Testis (tissue), 2 donors: ENCODE results near the gene PTPRR.
A peak's percentile ranks its signal among the peaks of the same experiment; 100 is the strongest.

ENCODE experiments used
- CTCF ChIP-seq, 3 experiments: fragments of 450-650 bp in 2 of 3; fragments of 200-600 bp in 1 of 3; sonication (generic) in 1 of 3; IDR thresholded peaks; one replicate each; pipeline ENCODE4 v1.5.1; 2016 to 2019; ENCODE audit warnings: antibody characterized with exemption in 3 of 3, mild to moderate bottlenecking in 2 of 3, moderate library complexity in 1 of 3
- POLR2A ChIP-seq: fragments of 450-650 bp; IDR thresholded peaks from one replicate; pipeline ENCODE4 v1.6.1; 2017; ENCODE audit warnings: antibody characterized with exemption, mild to moderate bottlenecking, moderate library complexity

GRCh38 chr12:70719672-70720420 lies 200.7 kb downstream of the PTPRR start:
- TF ChIP-seq CTCF (IDR thresholded peaks at IDR 0.05), result peak; percentile 47 to 84 (median 68)
- TF ChIP-seq POLR2A, result no peak
